GM19452 (cell line): ENCODE data around the gene DNAJB13.

Experiments
- ATAC-seq: cut with Tn5 transposase; IDR thresholded peaks from one replicate; pipeline ENCODE4 v1.9.1; 2021; ENCODE audit not compliant: unreplicated experiment

Gene DNAJB13

DNA sequence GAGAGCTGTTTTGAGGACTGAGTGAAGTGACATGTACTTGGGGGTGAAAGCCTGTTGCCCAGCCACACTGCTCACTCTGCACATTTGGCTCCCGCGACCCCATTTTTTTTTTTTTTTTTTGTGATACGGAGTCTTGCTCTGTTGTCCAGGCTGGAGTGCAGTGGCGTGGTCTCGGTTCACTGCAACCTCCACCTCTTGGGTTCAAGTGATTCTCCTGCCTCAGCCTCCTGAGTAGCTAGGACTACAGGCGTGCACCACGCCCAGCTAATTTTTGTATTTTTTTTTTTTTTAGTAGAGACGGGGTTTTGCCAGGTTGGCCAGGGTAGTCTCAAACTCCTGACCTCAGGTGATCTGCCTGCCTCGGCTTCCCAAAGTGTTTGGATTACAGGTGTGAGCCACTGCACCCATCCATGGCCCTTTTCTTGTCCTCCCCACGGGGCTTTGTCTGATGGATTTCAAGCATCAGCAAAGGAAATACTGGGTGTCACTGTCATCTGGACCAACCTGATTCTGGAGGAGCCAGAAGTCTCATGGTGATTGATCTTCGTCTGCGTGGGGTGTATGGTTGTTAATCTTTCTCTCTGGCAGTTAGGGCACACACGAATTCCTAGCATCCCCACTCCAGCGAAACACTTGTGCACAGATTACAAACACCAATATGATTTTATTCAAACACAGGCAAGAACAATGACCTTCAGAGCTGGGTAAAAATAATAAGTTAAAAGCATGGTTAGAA lies 61.4 kb downstream of the DNAJB13 start:
- no peak for ATAC-seq

DNA sequence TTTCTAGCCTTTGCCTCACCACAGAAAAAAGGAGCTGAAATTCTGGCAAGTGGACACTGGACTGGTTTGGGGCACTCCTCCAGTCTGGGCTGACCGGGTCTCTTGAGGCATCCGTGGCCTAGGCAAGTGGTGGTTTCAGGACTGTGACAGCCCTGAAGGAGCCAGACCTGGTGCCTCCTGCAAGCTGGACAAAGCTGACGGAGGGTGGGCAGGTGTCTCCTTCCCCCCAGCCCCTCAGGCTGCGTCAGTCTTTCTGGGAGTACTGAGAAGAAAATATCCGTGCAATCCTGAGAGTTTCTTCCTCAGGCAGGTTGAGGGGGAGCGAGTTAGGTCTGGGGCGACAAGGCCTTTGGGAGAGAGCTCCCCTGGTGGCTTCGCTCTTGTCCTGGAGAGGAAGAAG lies 62.3 kb downstream of the DNAJB13 start:
- no peak for ATAC-seq

DNA sequence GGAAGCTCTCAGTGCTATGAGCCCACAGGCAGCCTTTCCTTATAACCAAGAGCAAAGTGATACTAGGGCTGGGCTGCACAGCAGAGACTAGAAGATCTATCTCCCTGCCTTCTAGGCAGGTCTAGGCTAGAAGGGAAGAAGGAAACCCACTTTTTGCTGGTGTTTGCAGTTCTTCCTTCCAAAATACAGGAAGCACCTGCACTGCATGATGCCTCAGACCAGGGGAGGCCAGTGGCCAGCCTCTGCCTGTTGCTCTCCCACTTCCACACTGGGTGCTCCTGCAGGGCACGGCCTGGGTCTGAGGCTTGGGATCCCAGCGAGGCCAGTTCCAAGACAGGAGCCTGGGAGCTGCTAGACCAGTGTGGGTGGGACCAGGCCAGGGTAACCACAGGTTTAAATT lies 64.1 kb downstream of the DNAJB13 start:
- no peak for ATAC-seq

DNA sequence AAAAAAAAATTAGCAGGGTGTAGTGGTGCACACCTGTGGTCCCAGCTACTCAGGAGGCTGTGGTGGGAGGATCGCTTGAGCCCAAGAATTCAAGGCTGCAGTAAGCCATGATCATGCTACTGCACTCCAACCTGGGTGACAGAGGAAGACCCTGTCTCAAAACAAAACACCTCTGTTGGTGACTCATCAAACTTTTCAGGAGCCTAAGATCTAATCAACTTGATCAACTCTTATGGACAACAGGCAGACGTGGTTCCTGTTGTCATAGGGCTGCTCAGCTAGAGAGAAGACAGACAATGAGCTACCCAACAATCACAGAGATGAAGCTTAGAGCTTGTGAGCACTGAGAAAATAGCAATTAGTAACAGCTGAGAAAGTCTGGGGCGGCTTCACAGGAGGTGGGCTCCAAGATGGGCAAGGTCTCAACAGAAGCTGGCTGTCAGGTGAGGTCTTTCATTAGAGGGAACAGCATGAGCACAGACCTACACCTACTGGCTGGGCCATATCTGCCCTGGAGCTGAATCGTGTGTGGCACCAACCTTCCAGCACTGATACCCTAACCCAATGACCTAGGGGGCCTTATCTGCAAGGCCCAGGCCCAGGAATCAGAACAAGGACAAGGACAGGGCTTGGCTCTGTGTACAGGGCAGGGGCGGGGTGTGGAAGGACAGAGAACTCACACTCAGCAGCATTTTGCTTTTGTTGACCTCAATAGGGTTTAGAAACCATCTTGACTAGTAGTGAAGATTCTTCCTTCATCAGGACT lies 65.3 kb downstream of the DNAJB13 start:
- ATAC-seq: no peak

DNA sequence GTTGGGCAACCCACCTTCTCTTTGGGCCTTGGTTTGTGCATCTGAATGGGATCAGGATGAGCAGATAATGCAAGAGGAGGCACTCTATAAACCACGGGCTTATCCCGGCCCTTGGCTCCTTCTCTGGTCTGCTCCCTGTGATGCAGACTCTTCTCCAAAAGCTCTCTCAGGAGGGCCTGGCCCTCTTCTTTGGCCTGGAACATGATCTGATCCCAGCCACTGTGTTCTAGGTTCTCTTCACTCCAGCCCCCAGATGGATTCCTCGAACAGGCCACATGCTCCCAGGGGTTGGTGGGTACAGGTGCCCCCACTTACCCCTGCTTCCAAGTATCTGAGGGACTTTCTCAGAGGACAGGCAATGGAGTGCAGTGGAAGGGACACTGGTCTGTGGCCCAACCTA lies 66.8 kb downstream of the DNAJB13 start:
- no peak for ATAC-seq

DNA sequence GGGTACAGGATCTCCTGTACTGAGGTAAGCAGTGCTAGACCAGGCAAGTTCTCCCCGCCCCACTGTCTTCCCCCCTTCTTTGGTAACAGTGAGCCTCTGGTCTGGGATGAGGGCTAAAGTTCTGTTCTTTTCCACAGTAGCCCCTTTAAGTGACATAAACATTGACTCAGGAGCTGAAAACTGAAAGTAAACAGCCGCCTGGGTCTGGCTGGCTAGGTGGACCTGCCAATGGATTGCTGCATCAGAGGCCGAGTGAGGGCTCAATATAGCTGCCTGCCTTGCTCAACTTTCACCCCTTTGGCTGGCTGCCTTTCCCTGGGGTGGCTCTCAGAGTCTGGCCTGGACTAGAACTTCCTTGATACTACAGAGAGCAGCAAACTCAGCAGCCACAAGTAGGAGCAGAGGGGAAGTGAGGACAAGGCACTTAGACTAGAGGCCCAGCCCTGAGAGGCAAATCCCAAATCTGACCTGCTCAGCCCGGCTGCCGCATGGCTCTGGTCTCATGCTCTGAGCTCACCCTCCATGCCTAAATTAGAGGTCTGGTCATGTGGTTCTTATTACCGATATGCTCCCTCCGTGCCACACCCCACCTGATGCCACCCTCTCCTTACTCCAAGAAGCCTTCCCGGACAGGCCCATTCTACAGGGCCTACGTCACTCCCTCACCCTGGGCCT lies 67.6 kb downstream of the DNAJB13 start:
- no peak for ATAC-seq

DNA sequence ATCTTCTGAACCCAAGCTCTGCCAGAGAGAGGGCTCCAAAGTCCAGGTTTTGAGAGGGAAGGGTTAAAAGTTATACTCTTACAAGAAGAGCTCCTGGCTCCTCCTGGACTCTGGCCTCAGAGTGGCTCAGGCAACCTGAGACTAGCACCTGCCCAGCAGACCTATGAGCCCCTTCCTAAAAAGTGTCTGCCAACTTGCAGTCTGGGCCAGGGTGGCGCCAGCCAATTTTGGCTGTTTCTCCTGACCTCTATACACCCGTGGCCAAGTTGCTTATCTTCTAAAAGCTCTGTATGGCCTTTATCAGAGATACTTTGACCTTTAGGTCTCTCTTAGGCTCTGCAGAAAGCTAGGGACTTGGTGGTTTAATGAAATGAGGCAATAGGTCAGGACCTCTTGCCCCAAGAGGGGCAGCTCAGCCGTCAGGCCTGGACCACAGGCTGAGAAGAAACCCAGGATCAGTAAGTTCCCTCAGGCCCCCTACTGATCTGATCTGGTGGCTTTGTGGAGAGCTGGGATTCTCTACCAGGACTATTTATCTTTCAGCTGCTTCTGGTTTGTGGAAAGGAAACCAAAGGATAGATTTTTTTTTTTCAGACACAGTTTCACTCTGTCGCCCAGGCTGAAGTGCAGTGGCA lies 68.4 kb downstream of the DNAJB13 start:
- ATAC-seq: no peak

DNA sequence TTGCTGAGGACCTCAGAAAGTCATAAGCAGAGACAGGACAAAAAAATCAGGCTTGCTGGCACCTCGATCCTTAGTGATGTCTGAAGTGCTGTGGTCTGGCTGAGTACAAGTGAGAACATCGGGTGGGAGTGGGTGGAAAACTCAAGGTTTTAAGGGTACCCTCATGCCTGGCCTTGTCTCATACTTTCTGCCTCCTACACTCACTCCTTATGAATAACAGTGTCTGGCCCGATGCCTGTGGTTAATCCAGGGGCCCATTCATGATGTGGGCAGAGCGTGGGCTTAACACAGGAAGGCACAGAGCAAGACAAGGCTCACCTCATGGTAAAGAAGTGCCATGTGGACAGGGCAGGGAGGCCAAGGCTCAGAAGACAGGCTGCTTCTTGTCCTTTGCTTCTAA lies 69.0 kb downstream of the DNAJB13 start:
- ATAC-seq: peak; percentile 7
